ENCODE data around the gene ITGAL.
A peak's percentile ranks its signal among the peaks of the same experiment; 100 is the strongest.

Gene ITGAL

DNA sequence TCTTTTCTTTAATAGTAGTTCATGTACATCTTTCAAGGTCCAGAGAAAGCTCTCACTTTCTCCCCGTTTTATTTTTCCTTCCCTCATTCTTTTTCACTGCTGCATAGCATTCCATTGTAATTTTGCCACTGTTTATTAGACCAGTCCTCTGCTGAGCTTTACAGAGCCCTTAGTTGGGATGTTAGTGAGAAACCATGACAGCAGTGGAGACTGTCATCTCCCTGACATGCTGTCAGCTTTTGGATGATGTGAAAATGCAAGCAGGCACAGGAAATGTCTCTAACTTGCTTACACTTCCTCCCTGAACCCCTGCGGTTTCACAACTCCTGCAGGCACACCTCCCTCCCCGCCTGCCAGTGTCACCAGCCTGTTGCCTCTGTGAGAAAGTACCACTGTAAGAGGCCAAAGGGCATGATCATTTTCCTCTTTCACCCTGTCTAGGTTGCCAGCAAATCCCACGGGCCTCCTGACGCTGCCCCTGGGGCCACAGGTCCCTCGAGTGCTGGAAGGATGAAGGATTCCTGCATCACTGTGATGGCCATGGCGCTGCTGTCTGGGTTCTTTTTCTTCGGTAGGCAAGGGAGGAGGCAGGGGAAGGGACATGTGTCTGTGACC is at the start of gene ITGAL:
Gene ITGAL, plus strand, starts transcription at position 415 of the 615 bp plus-strand sequence. Its CDS starts 96 bp downstream, at position 511.
- no peak within 1 kb of the TSS for H3K27ac ChIP-seq
- no peak for TF ChIP-seq ZFX (IDR thresholded peaks at IDR 0.05)
- TF ChIP-seq, protein P1, sequence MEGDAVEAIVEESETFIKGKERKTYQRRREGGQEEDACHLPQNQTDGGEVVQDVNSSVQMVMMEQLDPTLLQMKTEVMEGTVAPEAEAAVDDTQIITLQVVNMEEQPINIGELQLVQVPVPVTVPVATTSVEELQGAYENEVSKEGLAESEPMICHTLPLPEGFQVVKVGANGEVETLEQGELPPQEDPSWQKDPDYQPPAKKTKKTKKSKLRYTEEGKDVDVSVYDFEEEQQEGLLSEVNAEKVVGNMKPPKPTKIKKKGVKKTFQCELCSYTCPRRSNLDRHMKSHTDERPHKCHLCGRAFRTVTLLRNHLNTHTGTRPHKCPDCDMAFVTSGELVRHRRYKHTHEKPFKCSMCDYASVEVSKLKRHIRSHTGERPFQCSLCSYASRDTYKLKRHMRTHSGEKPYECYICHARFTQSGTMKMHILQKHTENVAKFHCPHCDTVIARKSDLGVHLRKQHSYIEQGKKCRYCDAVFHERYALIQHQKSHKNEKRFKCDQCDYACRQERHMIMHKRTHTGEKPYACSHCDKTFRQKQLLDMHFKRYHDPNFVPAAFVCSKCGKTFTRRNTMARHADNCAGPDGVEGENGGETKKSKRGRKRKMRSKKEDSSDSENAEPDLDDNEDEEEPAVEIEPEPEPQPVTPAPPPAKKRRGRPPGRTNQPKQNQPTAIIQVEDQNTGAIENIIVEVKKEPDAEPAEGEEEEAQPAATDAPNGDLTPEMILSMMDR (conservative IDR thresholded peaks at IDR 0.05): no peak

DNA sequence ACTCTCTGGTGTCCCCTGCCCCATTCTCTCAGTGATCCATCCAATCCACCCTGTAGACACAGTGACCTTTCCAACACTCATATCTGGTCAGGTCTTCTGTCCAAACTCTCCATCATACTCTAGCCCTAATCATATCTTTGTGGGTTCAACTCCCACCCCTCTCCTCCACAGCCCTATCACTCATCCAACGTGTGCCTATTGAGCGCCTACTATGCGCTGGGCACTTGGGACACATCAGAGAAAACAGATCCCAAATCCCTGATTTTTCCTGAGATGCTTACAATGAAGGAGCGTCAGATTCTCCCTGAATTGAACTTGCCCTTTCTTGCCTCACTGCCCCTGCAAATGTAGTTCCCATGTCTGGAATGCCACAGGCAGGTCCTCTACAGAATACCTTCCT is 44.5 kb upstream of the ITGAL start:
- H3K27ac ChIP-seq: peak overlapping the region; percentile 85
- TF ChIP-seq ZFX (IDR thresholded peaks at IDR 0.05): no peak
- TF ChIP-seq, protein P1 (conservative IDR thresholded peaks at IDR 0.05): no peak

DNA sequence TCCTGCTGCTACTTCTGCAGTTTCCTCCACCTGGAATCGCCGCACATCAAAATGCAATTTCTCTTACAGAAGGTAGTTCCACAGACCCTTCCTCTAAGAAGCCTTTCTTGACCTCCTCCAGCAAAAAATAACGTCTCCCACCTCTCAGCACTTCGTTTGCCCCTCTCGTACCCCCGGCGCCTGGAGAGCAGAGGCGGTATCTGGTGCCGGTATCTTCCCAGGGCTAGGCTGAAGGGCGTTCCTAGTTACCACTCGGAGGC is 43.2 kb upstream of the ITGAL start:
- no peak for TF ChIP-seq ZFX (IDR thresholded peaks at IDR 0.05)
- TF ChIP-seq, protein P1 (conservative IDR thresholded peaks at IDR 0.05): no peak
- peak overlapping the region; percentile 85 for H3K27ac ChIP-seq

DNA sequence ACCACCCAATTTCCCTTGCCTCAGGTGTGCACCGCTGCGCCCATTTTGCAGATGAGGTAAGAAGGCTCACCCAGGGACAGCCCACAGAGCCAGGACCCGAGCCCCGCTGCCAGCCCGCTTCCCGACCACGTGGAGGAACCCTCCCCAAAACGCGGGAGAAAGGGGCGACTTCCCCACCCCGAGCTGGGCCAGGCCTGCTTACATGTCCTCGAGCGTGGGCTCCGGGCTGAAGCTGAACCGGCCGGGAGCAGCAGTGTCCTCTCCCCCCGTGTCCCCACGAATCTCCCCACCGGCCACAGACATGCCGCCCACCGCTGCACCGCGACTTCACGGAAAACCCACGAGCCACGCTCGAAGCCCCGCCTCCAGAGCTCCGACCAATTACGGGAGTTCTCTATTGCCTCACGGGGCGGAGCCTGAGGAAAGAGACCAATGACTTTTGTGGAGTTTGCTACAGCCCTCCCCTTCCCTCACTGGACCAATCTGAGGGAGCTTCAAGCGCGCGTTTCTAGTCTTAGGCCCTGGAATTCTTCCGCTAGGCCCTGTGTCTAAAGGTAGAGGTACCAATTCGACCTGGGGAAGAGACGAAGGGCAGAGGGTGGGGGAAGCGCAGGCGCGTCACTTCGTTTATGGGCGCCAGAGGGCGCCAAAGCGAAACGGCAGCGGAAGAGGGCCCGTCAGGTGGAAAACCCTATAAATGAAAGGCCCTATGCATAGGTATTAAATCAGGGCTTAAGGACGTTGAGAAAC is 42.7 kb upstream of the ITGAL start, which contains the start of gene DCTPP1:
Gene DCTPP1, minus strand, starts transcription at position 353 of the 750 bp plus-strand sequence. Its CDS starts 50 bp downstream, at position 303.
- peak within 1 kb of the TSS; percentile 85 for H3K27ac ChIP-seq
- TF ChIP-seq ZFX (IDR thresholded peaks at IDR 0.05): no peak
- TF ChIP-seq, protein P1 (conservative IDR thresholded peaks at IDR 0.05): peak; percentile 95

DNA sequence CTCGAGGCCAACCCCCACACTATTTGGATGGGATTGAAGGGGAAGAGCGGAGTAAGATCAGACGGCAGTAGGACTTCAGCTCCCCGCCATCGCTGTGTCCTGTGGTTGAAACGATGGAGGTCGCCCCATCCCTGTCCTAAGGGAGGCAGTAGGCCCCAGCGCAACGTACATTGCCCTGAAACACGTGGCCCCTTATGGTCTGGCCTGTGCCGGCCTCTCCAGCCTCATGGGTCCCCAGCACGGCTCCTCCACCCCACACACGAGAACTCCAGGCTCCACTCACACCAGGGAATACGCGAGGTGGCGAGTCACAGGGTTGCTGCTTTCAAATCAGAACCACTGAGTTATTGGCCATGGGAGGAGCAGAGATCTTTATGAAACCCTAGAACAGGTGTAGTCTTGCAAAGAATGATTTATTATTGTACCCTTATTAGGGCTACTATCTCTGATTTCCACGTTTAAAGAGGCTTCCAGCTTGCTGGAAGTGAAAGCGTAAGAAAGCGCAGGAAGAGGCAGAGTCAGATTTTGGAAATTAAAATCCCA is 42.0 kb upstream of the ITGAL start:
- peak; percentile 63; the same call in 1 of the 2 replicates for TF ChIP-seq ZFX (IDR thresholded peaks at IDR 0.05)
- TF ChIP-seq, protein P1 (conservative IDR thresholded peaks at IDR 0.05): peak; percentile 37
- peak overlapping the region; percentile 85 for H3K27ac ChIP-seq

DNA sequence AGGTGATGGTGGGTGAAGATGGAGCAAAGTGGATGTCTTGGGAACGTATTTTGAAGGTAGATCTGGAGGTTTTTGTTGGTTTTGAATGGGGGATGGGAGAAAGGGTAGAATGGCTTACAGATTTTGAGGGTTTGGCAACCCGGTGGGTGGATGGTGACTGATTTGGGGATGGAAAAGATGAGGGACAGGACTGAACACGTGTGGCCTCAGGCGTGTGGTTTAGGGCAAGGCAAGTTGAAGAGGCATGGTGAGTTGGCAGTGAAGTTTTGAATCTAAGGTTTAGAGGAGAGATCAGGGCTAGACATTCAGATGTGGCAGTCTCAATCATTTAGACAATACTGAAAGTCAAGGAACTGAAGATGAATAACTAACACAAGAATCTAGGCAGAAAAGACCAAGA is 37.7 kb upstream of the ITGAL start:
- TF ChIP-seq, protein P1 (conservative IDR thresholded peaks at IDR 0.05): no peak
- TF ChIP-seq ZFX (IDR thresholded peaks at IDR 0.05): no peak
- H3K27ac ChIP-seq: no peak overlapping the region

DNA sequence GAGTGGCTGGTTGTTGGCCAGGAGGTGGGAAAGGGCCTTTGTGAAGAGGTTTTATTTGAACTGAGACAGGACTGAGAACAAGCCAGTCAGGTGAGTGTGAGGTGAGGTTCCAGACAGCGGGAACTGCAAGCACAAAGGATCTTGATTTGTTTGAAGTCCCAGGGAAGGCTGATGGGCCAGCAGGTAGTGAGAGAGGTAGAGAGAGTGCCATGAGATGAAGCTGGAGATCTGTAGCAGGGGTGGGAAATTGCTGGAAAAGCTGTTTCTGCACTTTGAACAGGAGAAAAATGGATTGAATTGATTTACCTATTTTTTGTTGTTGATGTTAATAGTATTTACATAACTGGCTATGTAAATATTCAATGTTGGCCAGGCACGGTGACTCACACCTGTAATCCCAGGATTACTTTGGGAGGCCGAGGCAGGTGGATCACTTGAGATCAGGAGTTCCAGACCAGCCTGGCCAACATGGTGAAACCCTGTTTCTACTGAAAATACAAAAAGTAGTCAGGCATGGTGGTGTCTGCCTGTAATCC is 35.0 kb upstream of the ITGAL start:
- TF ChIP-seq, protein P1 (conservative IDR thresholded peaks at IDR 0.05): no peak
- no peak for TF ChIP-seq ZFX (IDR thresholded peaks at IDR 0.05)
- H3K27ac ChIP-seq: peak overlapping the region; percentile 64
